HCT116 (cell line): ENCODE data around the gene VWA5B1. TPM values are rescaled to one million over a fixed set of nuclear protein-coding genes. Genes with fewer than 3 reads are reported as not detected.

Experiments
- ATAC-seq: fragments of 200-7000 bp; cut with Tn5 transposase; 2 replicates; pipeline ENCODE4 v1.9.1; 2020; ENCODE audit warnings: mild to moderate bottlenecking, moderate library complexity
- BruUV-seq: library from RNA; stranded (reverse); fragments of 400-500 nt; replicated peaks from 2 replicates; lab custom pipeline; 2021; lab: Mats Ljungman, UMichigan
- CTCF ChIA-PET: fragments of 300-600 bp; sonication (Branson Sonifier 250); formaldehyde crosslinking; loops from one replicate; lab custom pipeline; 2021; ENCODE audit warnings: antibody characterized with exemption; lab: Charles Lee
- POLR2A ChIA-PET: fragments of 300-600, 350-600 bp; sonication (Branson Sonifier 250); formaldehyde crosslinking; loops from one replicate; lab custom pipeline; 2021; ENCODE audit warnings: antibody characterized with exemption; lab: Charles Lee
- RAD21 ChIA-PET, 2 experiments: fragments of 300-600 bp; sonication (Branson Sonifier 250); formaldehyde crosslinking; loops; one replicate each; lab custom pipeline; 2023; ENCODE audit warnings: low total read pairs in 2 of 2; ENCODE audit not compliant: uncharacterized antibody in 2 of 2, unreplicated experiment in 2 of 2, low non-redundant PET in 1 of 2; lab: Charles Lee
- DNase-seq: peaks from one replicate; pipeline ENCODE4 v3.0.0-alpha.2; 2010; ENCODE audit warnings: low read depth, low spot score
- H2AFZ ChIP-seq: fragments of 200-600 bp; shearing (Covaris generic), sonication (generic); 2 replicates; pipeline ENCODE4 v1.6.1; 2017; ENCODE audit warnings: low read depth, mixed run types, mixed read lengths, antibody characterized with exemption, low read length; ENCODE audit not compliant: poor library complexity, severe bottlenecking
- H3K27ac ChIP-seq: 2 replicates; pipeline ENCODE4 v1.5.1; 2012; ENCODE audit warnings: low read depth, low read length
- H3K27me3 ChIP-seq: fragments of 200-600 bp; sonication (generic); 2 replicates; pipeline ENCODE4 v1.6.1; 2016; ENCODE audit warnings: mixed run types, low read length, mixed read lengths; ENCODE audit not compliant: insufficient read depth
- H3K36me3 ChIP-seq, 2 experiments: fragments of 200-500 bp in 1 of 2; fragments of 200-600 bp in 1 of 2; sonication (Bioruptor generic) in 1 of 2; sonication (generic) in 1 of 2; 2 replicates each; pipeline versions ENCODE4 v1.5.1 to v1.6.1; 2014 to 2016; ENCODE audit warnings: low read length in 2 of 2, inconsistent platforms in 1 of 2, mixed read lengths in 1 of 2, mixed run types in 1 of 2; ENCODE audit not compliant: insufficient read depth in 2 of 2, control insufficient read depth in 1 of 2
- H3K4me1 ChIP-seq, 2 experiments: fragments of 200-600 bp in 1 of 2; sonication (generic) in 1 of 2; 2 replicates each; pipeline versions ENCODE4 v1.5.1 to v1.6.1; 2012 to 2017; ENCODE audit warnings: low read length in 2 of 2, inconsistent platforms in 1 of 2, mild to moderate bottlenecking in 1 of 2, mixed read lengths in 1 of 2, mixed run types in 1 of 2, moderate library complexity in 1 of 2; ENCODE audit not compliant: insufficient read depth in 2 of 2, control insufficient read depth in 1 of 2
- H3K4me2 ChIP-seq: fragments of 200-600 bp; sonication (generic); 2 replicates; pipeline ENCODE4 v1.6.1; 2017; ENCODE audit warnings: mixed run types, low read length, mixed read lengths
- H3K4me3 ChIP-seq, 2 experiments: fragments of 200-600 bp in 1 of 2; sonication (generic) in 1 of 2; replicated peaks in 1 of 2; 2 replicates each; pipeline ENCODE4 v1.5.1; 2011 to 2016; ENCODE audit warnings: low read length in 2 of 2, control low read depth in 1 of 2, low read depth in 1 of 2, mild to moderate bottlenecking in 1 of 2, mixed read lengths in 1 of 2, mixed run types in 1 of 2
- H3K79me2 ChIP-seq: fragments of 200-600 bp; sonication (generic); 2 replicates; pipeline ENCODE4 v1.6.1; 2017; ENCODE audit warnings: mild to moderate bottlenecking, mixed run types, low read length, moderate library complexity, mixed read lengths; ENCODE audit not compliant: insufficient read depth
- H3K9ac ChIP-seq: fragments of 200-600 bp; sonication (generic); 2 replicates; pipeline ENCODE4 v1.6.1; 2016; ENCODE audit warnings: low read length, mixed read lengths
- H3K9me2 ChIP-seq: fragments of 200-600 bp; sonication (generic), shearing (Covaris generic); 2 replicates; pipeline ENCODE4 v1.6.1; 2017; ENCODE audit warnings: mixed run types, mild to moderate bottlenecking, moderate library complexity; ENCODE audit not compliant: insufficient read depth
- H3K9me3 ChIP-seq, 2 experiments: fragments of 200-500 bp in 1 of 2; fragments of 200-600 bp in 1 of 2; sonication (Bioruptor generic) in 1 of 2; sonication (generic) in 1 of 2; 2 replicates each; pipeline ENCODE4 v1.6.1; 2014 to 2017; ENCODE audit warnings: low read length in 2 of 2, mixed read lengths in 2 of 2, inconsistent platforms in 1 of 2, low read depth in 1 of 2, mild to moderate bottlenecking in 1 of 2, mixed run types in 1 of 2, moderate library complexity in 1 of 2; ENCODE audit not compliant: control insufficient read depth in 1 of 2, insufficient read depth in 1 of 2
- H4K20me1 ChIP-seq: fragments of 200-600 bp; sonication (generic), shearing (Covaris generic); 2 replicates; pipeline ENCODE4 v1.6.1; 2017; ENCODE audit warnings: mixed run types, mild to moderate bottlenecking, moderate library complexity; ENCODE audit not compliant: insufficient read depth
- ATF3 ChIP-seq: IDR thresholded peaks from 2 replicates; pipeline ENCODE4 v1.6.1; 2012
- ELF1 ChIP-seq: IDR thresholded peaks from 2 replicates; pipeline ENCODE4 v1.6.1; 2012; ENCODE audit warnings: low read depth, borderline replicate concordance
- EZH2 ChIP-seq: fragments of 200-600 bp; sonication (generic); IDR thresholded peaks from 2 replicates; pipeline ENCODE4 v1.6.1; 2017; ENCODE audit warnings: antibody characterized with exemption, mixed run types
- JUND ChIP-seq: IDR thresholded peaks from 2 replicates; pipeline ENCODE4 v1.6.1; 2012
- POLR2A ChIP-seq: IDR thresholded peaks from 2 replicates; pipeline ENCODE4 v1.7.0; 2011; ENCODE audit warnings: borderline replicate concordance; ENCODE audit not compliant: insufficient read depth, insufficient read length; ENCODE audit errors: extremely low read depth
- RAD21 ChIP-seq: IDR thresholded peaks from 2 replicates; pipeline ENCODE4 v1.6.1; 2012; ENCODE audit warnings: low read depth, mild to moderate bottlenecking
- SIN3A ChIP-seq: IDR thresholded peaks from 2 replicates; pipeline ENCODE4 v1.6.1; 2012; ENCODE audit warnings: low read depth
- SRF ChIP-seq: IDR thresholded peaks from 2 replicates; pipeline ENCODE4 v1.6.1; 2012; ENCODE audit warnings: low read depth
- TCF7L2 ChIP-seq: IDR thresholded peaks from 2 replicates; pipeline ENCODE4 v1.7.0; 2011; ENCODE audit warnings: borderline replicate concordance, inconsistent platforms; ENCODE audit not compliant: insufficient read depth, insufficient read length; ENCODE audit errors: extremely low read depth
- YY1 ChIP-seq: IDR thresholded peaks from 2 replicates; pipeline ENCODE4 v1.6.1; 2011; ENCODE audit warnings: low read length, low read depth, moderate library complexity, mild to moderate bottlenecking; ENCODE audit not compliant: insufficient replicate concordance; ENCODE audit errors: extremely low read depth
- intact Hi-C: fragments of 100-400 bp; cut with micrococcal nuclease; formaldehyde crosslinking; loops from 2 replicates; pipeline ENCODE4 v1.10.0; 2022
- total RNA-seq: library from RNA; stranded (reverse); gene quantifications from one replicate; pipeline ENCODE4 v1.2.1, GENCODE V29; 2021; ENCODE audit not compliant: unreplicated experiment
- TF ChIP-seq, protein P1 (sequence below): IDR thresholded peaks from 2 replicates; pipeline ENCODE4 v1.6.1; 2011; ENCODE audit warnings: mild to moderate bottlenecking, low read length, moderate library complexity; ENCODE audit not compliant: insufficient replicate concordance; ENCODE audit errors: extremely low read depth

The VWA5B1 gene
- total RNA-seq, 1 experiment from 2014 or later = not detected

DNA sequence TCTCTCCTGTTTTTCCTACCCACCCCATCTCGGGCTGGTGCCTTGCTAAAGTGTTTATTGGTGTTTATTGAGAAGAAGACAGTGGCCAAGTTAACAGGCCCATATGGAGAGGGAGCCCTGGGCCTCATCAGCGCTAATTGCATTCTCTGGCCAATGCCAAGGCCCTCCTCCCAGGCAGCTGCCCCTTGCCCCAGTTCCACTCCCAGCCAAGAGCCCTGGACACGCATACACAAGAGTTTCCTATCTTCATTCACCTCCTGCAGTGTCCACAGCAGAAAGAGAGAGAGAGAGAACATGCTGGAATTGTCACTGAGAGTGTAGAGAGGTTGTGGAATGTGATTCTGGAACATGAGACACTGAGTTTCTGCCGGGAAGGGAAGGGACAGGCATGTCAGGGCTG, 25.4 kb upstream of the VWA5B1 start:
- Histone ChIP-seq H3K27me3 (no peaks in the 10 kb centered on the region), H3K36me3 (no peaks in the 10 kb centered on the region), H3K27ac (no peak overlapping the region), H4K20me1 (no peaks in the 10 kb centered on the region), H3K4me2 (no peak overlapping the region), H3K9me2 (no peaks in the 10 kb centered on the region), H3K9me3 (peaks cover 0 to 4% of the 10 kb centered on the region in 2 experiments; a peak in 1 of 4 replicates), H3K4me1 (peaks cover 0 to 14% of the 10 kb centered on the region in 2 experiments; a peak in 2 of 4 replicates), H2AFZ (no peak overlapping the region), H3K9ac (no peak overlapping the region), H3K79me2 (no peaks in the 10 kb centered on the region), H3K4me3 (no peak overlapping the region)
- ATAC-seq (no peak), DNase-seq (no peak)
- BruUV-seq = no TSS peak
- ChIA-PET POLR2A (no interaction called here), RAD21 (no interaction called here), CTCF (no interaction called here)
- TF ChIP-seq SRF = no peak
- TF ChIP-seq JUND = no peak
- no peak for TF ChIP-seq ATF3
- no peak for TF ChIP-seq TCF7L2
- TF ChIP-seq, protein P1, sequence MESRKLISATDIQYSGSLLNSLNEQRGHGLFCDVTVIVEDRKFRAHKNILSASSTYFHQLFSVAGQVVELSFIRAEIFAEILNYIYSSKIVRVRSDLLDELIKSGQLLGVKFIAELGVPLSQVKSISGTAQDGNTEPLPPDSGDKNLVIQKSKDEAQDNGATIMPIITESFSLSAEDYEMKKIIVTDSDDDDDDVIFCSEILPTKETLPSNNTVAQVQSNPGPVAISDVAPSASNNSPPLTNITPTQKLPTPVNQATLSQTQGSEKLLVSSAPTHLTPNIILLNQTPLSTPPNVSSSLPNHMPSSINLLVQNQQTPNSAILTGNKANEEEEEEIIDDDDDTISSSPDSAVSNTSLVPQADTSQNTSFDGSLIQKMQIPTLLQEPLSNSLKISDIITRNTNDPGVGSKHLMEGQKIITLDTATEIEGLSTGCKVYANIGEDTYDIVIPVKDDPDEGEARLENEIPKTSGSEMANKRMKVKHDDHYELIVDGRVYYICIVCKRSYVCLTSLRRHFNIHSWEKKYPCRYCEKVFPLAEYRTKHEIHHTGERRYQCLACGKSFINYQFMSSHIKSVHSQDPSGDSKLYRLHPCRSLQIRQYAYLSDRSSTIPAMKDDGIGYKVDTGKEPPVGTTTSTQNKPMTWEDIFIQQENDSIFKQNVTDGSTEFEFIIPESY = no peak
- TF ChIP-seq SIN3A = no peak
- TF ChIP-seq RAD21 = no peak
- no peak for TF ChIP-seq POLR2A
- TF ChIP-seq ELF1 = no peak
- no peak for TF ChIP-seq EZH2
- TF ChIP-seq YY1 = no peak
- intact Hi-C loops = no loop called here
